Coronary artery (tissue), 2 donors: ENCODE results near the gene GTSE1.

Source experiments
- DNase-seq: peaks from one replicate; pipeline ENCODE4 v3.0.0-alpha.2; 2017; ENCODE audit warnings: low spot score
- H3K27ac ChIP-seq, 2 donors: fragments of 200-600 bp; sonication (generic); one replicate each; pipeline ENCODE4 v1.5.1; 2016 to 2019
- H3K4me3 ChIP-seq: fragments of 200-600 bp; sonication (generic); 2 replicates; pipeline ENCODE4 v1.5.1; 2016; ENCODE audit warnings: mild to moderate bottlenecking, moderate library complexity
- CTCF ChIP-seq: fragments of 200-600 bp; sonication (generic); IDR thresholded peaks from one replicate; pipeline ENCODE4 v1.5.1; 2019; ENCODE audit warnings: antibody characterized with exemption

Gene GTSE1

GRCh38 chr22:46349681-46350080, 53.0 kb downstream of the GTSE1 start:
- no peak for DNase-seq
- H3K27ac ChIP-seq = no peak overlapping the region
- no peak overlapping the region for H3K4me3 ChIP-seq
- no peak for TF ChIP-seq CTCF

DNA sequence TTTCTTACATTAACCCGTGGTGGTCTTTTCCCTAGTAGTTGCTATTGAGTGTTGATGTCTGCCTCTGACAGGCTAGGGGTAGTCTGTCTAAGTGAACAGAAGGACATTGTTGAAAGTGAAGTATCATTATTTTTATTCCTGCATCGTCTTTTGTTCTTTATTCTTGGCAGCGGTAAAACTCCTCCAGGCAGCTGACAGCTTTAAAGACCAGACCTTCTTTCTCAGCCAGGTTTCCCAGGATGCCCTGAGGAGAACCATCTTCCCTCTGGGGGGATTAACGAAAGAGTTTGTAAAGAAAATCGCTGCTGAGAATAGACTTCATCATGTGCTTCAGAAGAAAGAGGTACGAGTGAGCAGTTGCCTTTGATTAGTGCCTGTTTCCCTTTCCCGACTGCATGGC, 53.5 kb downstream of the GTSE1 start:
- Histone ChIP-seq H3K4me3 (no peak overlapping the region), H3K27ac (no peak overlapping the region)
- no peak for TF ChIP-seq CTCF
- no peak for DNase-seq

DNA sequence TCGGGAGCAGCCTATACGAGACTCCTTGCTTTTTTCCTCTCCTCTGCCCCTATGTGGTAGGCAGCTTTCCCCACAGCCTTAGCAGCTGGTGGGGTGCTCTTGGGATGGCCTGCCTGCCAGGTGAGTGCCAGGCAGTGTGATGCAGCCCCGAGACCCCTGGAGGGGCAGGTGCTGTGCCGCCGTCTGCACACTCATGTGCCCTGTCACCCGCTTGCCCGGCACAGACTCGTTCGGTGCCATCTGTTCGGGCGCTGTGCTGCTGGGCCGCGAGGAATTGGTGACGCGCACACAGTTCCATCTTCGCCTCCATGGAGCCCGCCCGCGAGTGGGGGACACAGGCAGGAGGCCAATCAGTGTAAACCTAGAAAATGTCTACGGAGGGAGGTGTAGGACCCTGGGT, 54.0 kb downstream of the GTSE1 start:
- DNase-seq = no peak
- TF ChIP-seq CTCF = no peak
- no peak overlapping the region for H3K27ac ChIP-seq
- H3K4me3 ChIP-seq = no peak overlapping the region

- no peak for TF ChIP-seq CTCF
- Histone ChIP-seq H3K4me3 (no peak overlapping the region), H3K27ac (no peak overlapping the region)
- DNase-seq = no peak
Measured at GRCh38 chr22:46351131-46351735, 54.6 kb downstream of the GTSE1 start.

DNA sequence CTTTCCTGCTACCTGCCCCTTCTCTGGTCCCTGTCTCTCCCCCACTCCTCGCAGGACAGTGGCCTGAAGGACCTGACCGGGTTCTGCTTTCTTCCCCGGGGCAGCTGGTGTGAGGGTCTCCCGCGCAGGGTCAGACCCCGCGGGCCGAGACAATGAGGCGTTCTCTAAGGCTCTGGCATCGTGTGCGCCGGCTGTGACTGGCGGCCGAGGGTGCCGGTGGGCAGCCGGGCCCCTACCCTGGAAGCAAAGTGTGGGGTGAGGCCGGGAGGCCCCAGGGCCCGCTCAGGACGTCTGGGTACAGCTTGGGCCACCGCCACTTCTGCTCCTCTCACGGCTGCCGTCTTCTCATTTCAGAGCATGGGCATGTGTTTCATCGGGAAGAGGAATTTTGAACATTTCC, 55.1 kb downstream of the GTSE1 start:
- H3K4me3 ChIP-seq = no peak overlapping the region
- TF ChIP-seq CTCF = no peak
- DNase-seq = no peak
- no peak overlapping the region for H3K27ac ChIP-seq

DNA sequence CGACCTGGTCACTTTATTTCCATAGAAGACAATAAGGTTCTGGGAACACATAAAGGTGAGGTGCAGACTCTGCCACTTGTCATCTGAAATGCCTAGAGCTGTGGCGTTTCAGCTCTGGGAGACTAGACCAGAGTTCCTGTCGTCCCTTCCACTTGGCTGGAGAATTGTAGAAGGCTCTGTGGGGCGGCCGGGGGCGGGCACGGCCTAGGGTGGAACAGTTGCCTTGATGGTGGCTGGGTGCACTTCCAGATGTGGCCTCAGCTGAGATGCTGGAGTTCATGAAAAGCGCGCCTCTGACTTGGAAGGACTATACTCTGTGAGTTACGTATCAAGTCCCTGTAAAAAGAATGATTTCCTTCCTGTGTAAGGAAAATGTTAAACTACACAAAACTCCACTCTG, 55.6 kb downstream of the GTSE1 start:
- no peak for DNase-seq
- no peak overlapping the region for H3K27ac ChIP-seq
- no peak overlapping the region for H3K4me3 ChIP-seq
- TF ChIP-seq CTCF = no peak

- Histone ChIP-seq H3K27ac (no peak overlapping the region), H3K4me3 (no peak overlapping the region)
- TF ChIP-seq CTCF = no peak
- DNase-seq = no peak
Measured at GRCh38 chr22:46352691-46353386, 56.2 kb downstream of the GTSE1 start.
